H1 (cell line): Measurements from ENCODE around the gene TMEM107. TPM values are rescaled to one million over a fixed set of nuclear protein-coding genes. Genes with fewer than 3 reads are reported as not detected.

Source experiments
- CTCF ChIA-PET: fragments of 300-600 bp; sonication (Branson Sonifier 250); formaldehyde crosslinking; loops from one replicate; lab custom pipeline; 2021; ENCODE audit not compliant: partially characterized antibody; lab: Charles Lee
- POLR2A ChIA-PET: fragments of 300-600 bp; sonication (Branson Sonifier 250); formaldehyde crosslinking; loops from one replicate; lab custom pipeline; 2021; ENCODE audit warnings: inconsistent platforms; ENCODE audit not compliant: partially characterized antibody; lab: Charles Lee
- DNase-seq, 2 experiments: peaks; one replicate each; pipeline versions ENCODE4 v3.0.0 to v3.0.0-alpha.2; 2010 to 2022; ENCODE audit warnings: low spot score in 2 of 2, low read depth in 1 of 2, mixed read lengths in 1 of 2
- FAIRE-seq: peaks from 2 replicates; lab custom pipeline; 2011; peaks lifted over from hg19 to GRCh38; lab: Jason Lieb, UNC
- H2AFZ ChIP-seq: 2 replicates; pipeline ENCODE4 v1.8.1; 2012; ENCODE audit warnings: low read length, inconsistent platforms
- H2AK5ac ChIP-seq: 2 replicates; pipeline ENCODE4 v1.6.1; 2013; ENCODE audit warnings: low read depth, low read length
- H2BK120ac ChIP-seq: replicated peaks from 2 replicates; pipeline ENCODE3; 2013; ENCODE audit warnings: low read depth, low read length, inconsistent platforms
- H2BK12ac ChIP-seq: 2 replicates; pipeline ENCODE4 v1.6.1; 2013; ENCODE audit warnings: low read depth, low read length
- H2BK15ac ChIP-seq: 2 replicates; pipeline ENCODE4 v1.6.1; 2013; ENCODE audit warnings: low read length
- H2BK20ac ChIP-seq: 2 replicates; pipeline ENCODE4 v1.6.1; 2013; ENCODE audit warnings: low read length
- H2BK5ac ChIP-seq: 2 replicates; pipeline ENCODE4 v1.6.1; 2013; ENCODE audit warnings: low read depth, low read length
- H3K14ac ChIP-seq: 2 replicates; pipeline ENCODE4 v1.6.1; 2013; ENCODE audit warnings: inconsistent platforms; ENCODE audit not compliant: insufficient read length
- H3K18ac ChIP-seq: 2 replicates; pipeline ENCODE4 v1.6.1; 2013; ENCODE audit warnings: low read length; ENCODE audit errors: extremely low read depth
- H3K23ac ChIP-seq: 2 replicates; pipeline ENCODE4 v1.6.1; 2013; ENCODE audit warnings: inconsistent platforms; ENCODE audit not compliant: insufficient read length
- H3K23me2 ChIP-seq: 2 replicates; pipeline ENCODE4 v1.6.1; 2013; ENCODE audit warnings: low read depth, low read length
- H3K27ac ChIP-seq: 2 replicates; pipeline ENCODE4 v1.6.1; 2011; ENCODE audit warnings: low read depth, low read length, inconsistent platforms
- H3K27me3 ChIP-seq, 4 experiments: replicated peaks in 1 of 4; 1 replicate in 1 of 4; 2 replicates in 3 of 4; pipeline versions ENCODE4 v1.6.1 to v1.8.1; 2011 to 2013; ENCODE audit warnings: low read length in 3 of 4, mild to moderate bottlenecking in 3 of 4, inconsistent platforms in 2 of 4, mixed read lengths in 2 of 4, moderate library complexity in 1 of 4; ENCODE audit not compliant: control insufficient read depth in 3 of 4, insufficient read depth in 3 of 4; ENCODE audit errors: extremely low read depth in 1 of 4
- H3K36me3 ChIP-seq, 4 experiments: 2 replicates each; pipeline versions ENCODE4 v1.6.1 to v1.8.1; 2011 to 2013; ENCODE audit warnings: mild to moderate bottlenecking in 4 of 4, low read length in 3 of 4, moderate library complexity in 2 of 4, control low read depth in 1 of 4, inconsistent platforms in 1 of 4; ENCODE audit not compliant: insufficient read depth in 4 of 4, control insufficient read depth in 2 of 4
- H3K4ac ChIP-seq: replicated peaks from 2 replicates; pipeline ENCODE3; 2013; ENCODE audit warnings: low read length, low read depth, mixed read lengths, inconsistent platforms; ENCODE audit not compliant: insufficient read length
- H3K4me1 ChIP-seq, 4 experiments: replicated peaks in 1 of 4; 1 replicate in 1 of 4; 2 replicates in 3 of 4; pipeline versions ENCODE4 v1.6.1 to v1.8.1; 2011 to 2013; ENCODE audit warnings: low read length in 3 of 4, inconsistent platforms in 2 of 4, mixed read lengths in 1 of 4; ENCODE audit not compliant: insufficient read depth in 4 of 4, control insufficient read depth in 3 of 4
- H3K4me2 ChIP-seq, 2 experiments: 2 replicates each; pipeline versions ENCODE4 v1.6.1 to v1.8.1; 2011 to 2013; ENCODE audit warnings: low read depth in 2 of 2, low read length in 2 of 2, control low read depth in 1 of 2, inconsistent platforms in 1 of 2, mild to moderate bottlenecking in 1 of 2; ENCODE audit not compliant: insufficient read depth in 1 of 2
- H3K4me3 ChIP-seq, 4 experiments: fragments of 200-600, 300-600 bp in 1 of 4; sonication (generic), shearing (Covaris generic), sonication (Bioruptor Twin) in 1 of 4; 2 replicates each; pipeline versions ENCODE4 v1.5.1 to v1.8.1; 2011 to 2016; ENCODE audit warnings: low read length in 4 of 4, low read depth in 3 of 4, control low read depth in 2 of 4, inconsistent platforms in 2 of 4, mild to moderate bottlenecking in 2 of 4, mixed read lengths in 1 of 4, moderate library complexity in 1 of 4; ENCODE audit not compliant: insufficient read depth in 2 of 4; ENCODE audit errors: extremely low read depth in 1 of 4
- H3K56ac ChIP-seq: replicated peaks from 2 replicates; pipeline ENCODE3; 2013; ENCODE audit warnings: low read depth, mild to moderate bottlenecking, mixed read lengths, low read length, inconsistent platforms; ENCODE audit not compliant: insufficient read length
- H3K79me1 ChIP-seq: 2 replicates; pipeline ENCODE4 v1.6.1; 2013; ENCODE audit warnings: low read depth, low read length, control low read depth
- H3K79me2 ChIP-seq, 2 experiments: 2 replicates each; pipeline versions ENCODE4 v1.6.1 to v1.8.1; 2012 to 2013; ENCODE audit warnings: low read length in 2 of 2, mild to moderate bottlenecking in 2 of 2, inconsistent platforms in 1 of 2; ENCODE audit not compliant: insufficient read depth in 2 of 2, control insufficient read depth in 1 of 2
- H3K9ac ChIP-seq, 4 experiments: replicated peaks in 1 of 4; 1 replicate in 1 of 4; 2 replicates in 3 of 4; pipeline versions ENCODE4 v1.6.1 to v1.8.1; 2011 to 2013; ENCODE audit warnings: low read depth in 3 of 4, low read length in 3 of 4, control low read depth in 2 of 4, mild to moderate bottlenecking in 2 of 4, moderate library complexity in 2 of 4, inconsistent platforms in 1 of 4; ENCODE audit errors: extremely low read depth in 1 of 4
- H3K9me3 ChIP-seq, 2 experiments: 2 replicates each; pipeline versions ENCODE4 v1.6.1 to v1.8.1; 2012 to 2013; ENCODE audit warnings: mild to moderate bottlenecking in 2 of 2, moderate library complexity in 2 of 2, control low read depth in 1 of 2, inconsistent platforms in 1 of 2, low read depth in 1 of 2, low read length in 1 of 2, mixed read lengths in 1 of 2; ENCODE audit not compliant: insufficient read depth in 2 of 2
- H4K20me1 ChIP-seq, 2 experiments: replicated peaks in 1 of 2; 2 replicates each; pipeline versions ENCODE3 to v1.8.1; 2011 to 2013; ENCODE audit warnings: inconsistent platforms in 2 of 2, low read length in 2 of 2, mild to moderate bottlenecking in 1 of 2; ENCODE audit not compliant: insufficient read depth in 2 of 2, control insufficient read depth in 1 of 2
- H4K5ac ChIP-seq: 2 replicates; pipeline ENCODE4 v1.6.1; 2013; ENCODE audit warnings: low read length, low read depth, mixed read lengths, inconsistent platforms; ENCODE audit not compliant: insufficient read length
- H4K8ac ChIP-seq: 2 replicates; pipeline ENCODE4 v1.8.0; 2013; ENCODE audit warnings: mild to moderate bottlenecking, moderate library complexity, low read length, inconsistent platforms; ENCODE audit not compliant: insufficient read depth; ENCODE audit errors: extremely low read depth
- H4K91ac ChIP-seq: replicated peaks from 2 replicates; pipeline ENCODE3; 2013; ENCODE audit warnings: low read length, mixed read lengths, inconsistent platforms; ENCODE audit not compliant: insufficient read length
- BACH1 ChIP-seq: IDR thresholded peaks from 2 replicates; pipeline ENCODE4 v1.6.1; 2012; ENCODE audit warnings: low read length, improper control_type of control experiment
- CHD2 ChIP-seq: IDR thresholded peaks from 2 replicates; pipeline ENCODE4 v1.6.1; 2012; ENCODE audit warnings: low read length, improper control_type of control experiment
- E2F6 ChIP-seq: IDR thresholded peaks from 2 replicates; pipeline ENCODE4 v1.6.1; 2012; ENCODE audit warnings: inconsistent platforms
- KDM4A ChIP-seq: IDR thresholded peaks from one replicate; pipeline ENCODE4 v1.7.1; 2012; ENCODE audit warnings: low read depth, mild to moderate bottlenecking, moderate library complexity, low read length, inconsistent platforms; ENCODE audit not compliant: severe bottlenecking
- MAX ChIP-seq: IDR thresholded peaks from 2 replicates; pipeline ENCODE4 v1.6.1; 2012; ENCODE audit warnings: inconsistent platforms
- NANOG ChIP-seq: IDR thresholded peaks from 2 replicates; pipeline ENCODE4 v1.6.1; 2011; ENCODE audit warnings: low read length, low read depth, mild to moderate bottlenecking, inconsistent platforms; ENCODE audit not compliant: insufficient read depth, poor library complexity, severe bottlenecking
- RFX5 ChIP-seq: IDR thresholded peaks from 2 replicates; pipeline ENCODE4 v1.6.1; 2011; ENCODE audit warnings: low read depth, low read length, improper control_type of control experiment, borderline replicate concordance
- SP1 ChIP-seq: IDR thresholded peaks from 2 replicates; pipeline ENCODE4 v1.6.1; 2011; ENCODE audit warnings: low read depth, low read length
- TCF12 ChIP-seq: IDR thresholded peaks from 2 replicates; pipeline ENCODE4 v1.6.1; 2011; ENCODE audit warnings: low read depth, mild to moderate bottlenecking, low read length
- WGBS, 2 experiments: shearing (Covaris generic) in 1 of 2; methylation state at CpG; one replicate each; pipeline versions ENCODE4 v1.1.6 to v1.1.7; 2013 to 2015; ENCODE audit warnings: low lambda C conversion rate in 2 of 2, mixed read lengths in 2 of 2, inconsistent platforms in 1 of 2, low coverage in 1 of 2, missing lambda C conversion rate in 1 of 2; ENCODE audit not compliant: insufficient replicate concordance in 2 of 2, insufficient coverage in 1 of 2, insufficient read length in 1 of 2; ENCODE audit errors: extremely low coverage in 1 of 2, missing lambda C conversion rate in 1 of 2; 5-methylcytosine and 5-hydroxymethylcytosine counted together
- polyA plus RNA-seq, 7 experiments: library from polyadenylated mRNA; depleted of rRNA in 3 of 7; stranded (reverse) in 5 of 7; unstranded in 2 of 7; fragments of >200 nt in 5 of 7; fragments of 200-250 nt in 2 of 7; gene quantifications; 1 replicate in 5 of 7; 2 replicates in 1 of 7; 4 replicates in 1 of 7; pipeline versions ENCODE4 v1.2.1 to v1.2.3, GENCODE V29; 2011 to 2013; ENCODE audit warnings: missing spikeins in 2 of 7, mixed read lengths in 2 of 7
- total RNA-seq: library from RNA; stranded (reverse); fragmentation: NEBNext Ultra II Directional; extraction: Animal tissue kit (Norgen Biotek cat#: 25700); gene quantifications from 2 replicates; pipeline ENCODE4 v1.2.1, GENCODE V29; 2021

The TMEM107 gene
- total and polyA plus RNA-seq, 2 of the 8 experiments (the other 6 are each of a cell fraction or from before 2014, with no cell fraction given): 17.3 to 21.5 TPM

- WGBS, 2 experiments: 2% methylated on average over 43 of the region's 70 CpGs; no CpG with 5 or more reads in 1 of the 2 experiments
- no peak within 1 kb of the TSS for H2AFZ ChIP-seq
- H2BK120ac ChIP-seq: peak within 1 kb of the TSS; percentile 77
- H2AK5ac ChIP-seq: peak within 1 kb of the TSS; percentile 31; the same call in 1 of the 2 replicates
- H2BK12ac ChIP-seq: no peak within 1 kb of the TSS
- peak within 1 kb of the TSS; percentile 59 to 89 (median 78) for H3K4me3 ChIP-seq
- H3K4ac ChIP-seq: no peak within 1 kb of the TSS
- 0 out of 2 replicates have a peak within 1 kb of the TSS, but pooled peaks have one; percentile 13 for H3K18ac ChIP-seq
- no peaks in the 10 kb centered on the region for H3K9me3 ChIP-seq
- H3K4me1 ChIP-seq: peaks cover 4 to 21% (median 10%) of the 10 kb centered on the region in 4 experiments; a peak in 6 of 7 replicates
- peaks cover 2 to 17% (median 11%) of the 10 kb centered on the region in 4 experiments for H3K27me3 ChIP-seq
- no peak within 1 kb of the TSS for H3K23ac ChIP-seq
- H3K14ac ChIP-seq: no peak within 1 kb of the TSS
- no peak within 1 kb of the TSS for H4K91ac ChIP-seq
- no peaks in the 10 kb centered on the region for H3K79me2 ChIP-seq
- no peak within 1 kb of the TSS for H2BK20ac ChIP-seq
- no peak within 1 kb of the TSS; the same call in none of the 2 replicates for H4K8ac ChIP-seq
- no peaks in the 10 kb centered on the region for H3K36me3 ChIP-seq
- H3K27ac ChIP-seq: no peak within 1 kb of the TSS
- H3K79me1 ChIP-seq: no peaks in the 10 kb centered on the region
- peak; percentile 87 for DNase-seq
- H2BK5ac ChIP-seq: peak within 1 kb of the TSS; percentile 37
- peaks cover 2 to 6% of the 10 kb centered on the region in 2 experiments for H4K20me1 ChIP-seq
- CTCF ChIA-PET: interaction anchor here (1.4 to 2.5 kb wide), 5 partner anchors 12 to 111 kb away, joined by 3 to 8 read pairs (median 5); partner anchors contain the start of genes ALOXE3 and PFAS
- H3K56ac ChIP-seq: no peak within 1 kb of the TSS
- H2BK15ac ChIP-seq: peak within 1 kb of the TSS; percentile 95
- peak within 1 kb of the TSS in 3 of 4 experiments; percentile 20 to 66 (median 25); a peak in 3 of 7 replicates for H3K9ac ChIP-seq
- peak within 1 kb of the TSS; percentile 86 to 96 for H3K4me2 ChIP-seq
- H3K23me2 ChIP-seq: peaks cover 17% of the 10 kb centered on the region
- POLR2A ChIA-PET: interaction anchor here (0.9 to 19.9 kb wide), 16 partner anchors 13 to 60 kb away, joined by 3 to 373 read pairs (median 5); partner anchors contain the start of genes AURKB, PER1, TMEM107 and VAMP2
- H4K5ac ChIP-seq: no peak within 1 kb of the TSS
- FAIRE-seq: no peak
- no peak for TF ChIP-seq TCF12
- TF ChIP-seq KDM4A: peak; percentile 76
- peak; percentile 66; the same call in 1 of the 2 replicates for TF ChIP-seq BACH1
- no peak for TF ChIP-seq NANOG
- TF ChIP-seq RFX5: no peak
- peak; percentile 71 for TF ChIP-seq MAX
- peak; percentile 11; the same call in 1 of the 2 replicates for TF ChIP-seq E2F6
- TF ChIP-seq CHD2: peak; percentile 71
- peak; percentile 85 for TF ChIP-seq SP1
Observed at GRCh38 chr17:8189711-8190477, 13.7 kb upstream of the TMEM107 start, which contains the start of gene BORCS6. TSS of gene BORCS6 (minus strand) at chr17:8190180. CDS start at chr17:8190140, 40 bp downstream.
